ENCODE measurements around the gene RAB8B. TPM values are rescaled to one million over a fixed set of nuclear protein-coding genes. Genes with fewer than 3 reads are reported as not detected.

RAB8B gene
- total and polyA plus RNA-seq, 9 of the 15 experiments (the other 6 are each of a cell fraction or from before 2014, with no cell fraction given): 7.8 to 32.1 (median 24.2) TPM

- no peak for TF ChIP-seq ZNF407 (IDR thresholded peaks at IDR 0.05; ENCODE audit: low read depth)
- no peak; the same call in none of the 2 replicates for TF ChIP-seq NFIX (CRISPR knock-in tag; IDR thresholded peaks at IDR 0.05; ENCODE audit: low read depth)
- no peak for TF ChIP-seq CHCHD3 (CRISPR knock-in tag; IDR thresholded peaks at IDR 0.05)
- TF ChIP-seq ZNF263 (CRISPR knock-in tag; IDR thresholded peaks at IDR 0.05; ENCODE audit: borderline replicate concordance): no peak
- TF ChIP-seq KDM5B (IDR thresholded peaks at IDR 0.05; ENCODE audit: insufficient replicate concordance, low read depth, low read length): no peak
- TF ChIP-seq HNRNPL (IDR thresholded peaks at IDR 0.05; ENCODE audit: low read depth, low read length): no peak
Observed at GRCh38 chr15:63226966-63227401, 37.6 kb downstream of the RAB8B start (continued).
